HCT116 (cell line): ENCODE data around the gene ATCAY. TPM values are rescaled to one million over a fixed set of nuclear protein-coding genes. Genes with fewer than 3 reads are reported as not detected.

ENCODE experiments used
- ATAC-seq: fragments of 200-7000 bp; cut with Tn5 transposase; 2 replicates; pipeline ENCODE4 v1.9.1; 2020; ENCODE audit warnings: mild to moderate bottlenecking, moderate library complexity
- BruUV-seq: library from RNA; stranded (reverse); fragments of 400-500 nt; replicated peaks from 2 replicates; lab custom pipeline; 2021; lab: Mats Ljungman, UMichigan
- CTCF ChIA-PET: fragments of 300-600 bp; sonication (Branson Sonifier 250); formaldehyde crosslinking; loops from one replicate; lab custom pipeline; 2021; ENCODE audit warnings: antibody characterized with exemption; lab: Charles Lee
- POLR2A ChIA-PET: fragments of 300-600, 350-600 bp; sonication (Branson Sonifier 250); formaldehyde crosslinking; loops from one replicate; lab custom pipeline; 2021; ENCODE audit warnings: antibody characterized with exemption; lab: Charles Lee
- RAD21 ChIA-PET, 2 experiments: fragments of 300-600 bp; sonication (Branson Sonifier 250); formaldehyde crosslinking; loops; one replicate each; lab custom pipeline; 2023; ENCODE audit warnings: low total read pairs in 2 of 2; ENCODE audit not compliant: uncharacterized antibody in 2 of 2, unreplicated experiment in 2 of 2, low non-redundant PET in 1 of 2; lab: Charles Lee
- DNase-seq: peaks from one replicate; pipeline ENCODE4 v3.0.0-alpha.2; 2010; ENCODE audit warnings: low read depth, low spot score
- H2AFZ ChIP-seq: fragments of 200-600 bp; shearing (Covaris generic), sonication (generic); 2 replicates; pipeline ENCODE4 v1.6.1; 2017; ENCODE audit warnings: low read depth, mixed run types, mixed read lengths, antibody characterized with exemption, low read length; ENCODE audit not compliant: poor library complexity, severe bottlenecking
- H3K27ac ChIP-seq: 2 replicates; pipeline ENCODE4 v1.5.1; 2012; ENCODE audit warnings: low read depth, low read length
- H3K27me3 ChIP-seq: fragments of 200-600 bp; sonication (generic); 2 replicates; pipeline ENCODE4 v1.6.1; 2016; ENCODE audit warnings: mixed run types, low read length, mixed read lengths; ENCODE audit not compliant: insufficient read depth
- H3K36me3 ChIP-seq, 2 experiments: fragments of 200-500 bp in 1 of 2; fragments of 200-600 bp in 1 of 2; sonication (Bioruptor generic) in 1 of 2; sonication (generic) in 1 of 2; 2 replicates each; pipeline versions ENCODE4 v1.5.1 to v1.6.1; 2014 to 2016; ENCODE audit warnings: low read length in 2 of 2, inconsistent platforms in 1 of 2, mixed read lengths in 1 of 2, mixed run types in 1 of 2; ENCODE audit not compliant: insufficient read depth in 2 of 2, control insufficient read depth in 1 of 2
- H3K4me1 ChIP-seq, 2 experiments: fragments of 200-600 bp in 1 of 2; sonication (generic) in 1 of 2; 2 replicates each; pipeline versions ENCODE4 v1.5.1 to v1.6.1; 2012 to 2017; ENCODE audit warnings: low read length in 2 of 2, inconsistent platforms in 1 of 2, mild to moderate bottlenecking in 1 of 2, mixed read lengths in 1 of 2, mixed run types in 1 of 2, moderate library complexity in 1 of 2; ENCODE audit not compliant: insufficient read depth in 2 of 2, control insufficient read depth in 1 of 2
- H3K4me2 ChIP-seq: fragments of 200-600 bp; sonication (generic); 2 replicates; pipeline ENCODE4 v1.6.1; 2017; ENCODE audit warnings: mixed run types, low read length, mixed read lengths
- H3K4me3 ChIP-seq, 2 experiments: fragments of 200-600 bp in 1 of 2; sonication (generic) in 1 of 2; replicated peaks in 1 of 2; 2 replicates each; pipeline ENCODE4 v1.5.1; 2011 to 2016; ENCODE audit warnings: low read length in 2 of 2, control low read depth in 1 of 2, low read depth in 1 of 2, mild to moderate bottlenecking in 1 of 2, mixed read lengths in 1 of 2, mixed run types in 1 of 2
- H3K79me2 ChIP-seq: fragments of 200-600 bp; sonication (generic); 2 replicates; pipeline ENCODE4 v1.6.1; 2017; ENCODE audit warnings: mild to moderate bottlenecking, mixed run types, low read length, moderate library complexity, mixed read lengths; ENCODE audit not compliant: insufficient read depth
- H3K9ac ChIP-seq: fragments of 200-600 bp; sonication (generic); 2 replicates; pipeline ENCODE4 v1.6.1; 2016; ENCODE audit warnings: low read length, mixed read lengths
- H3K9me2 ChIP-seq: fragments of 200-600 bp; sonication (generic), shearing (Covaris generic); 2 replicates; pipeline ENCODE4 v1.6.1; 2017; ENCODE audit warnings: mixed run types, mild to moderate bottlenecking, moderate library complexity; ENCODE audit not compliant: insufficient read depth
- H3K9me3 ChIP-seq, 2 experiments: fragments of 200-500 bp in 1 of 2; fragments of 200-600 bp in 1 of 2; sonication (Bioruptor generic) in 1 of 2; sonication (generic) in 1 of 2; 2 replicates each; pipeline ENCODE4 v1.6.1; 2014 to 2017; ENCODE audit warnings: low read length in 2 of 2, mixed read lengths in 2 of 2, inconsistent platforms in 1 of 2, low read depth in 1 of 2, mild to moderate bottlenecking in 1 of 2, mixed run types in 1 of 2, moderate library complexity in 1 of 2; ENCODE audit not compliant: control insufficient read depth in 1 of 2, insufficient read depth in 1 of 2
- H4K20me1 ChIP-seq: fragments of 200-600 bp; sonication (generic), shearing (Covaris generic); 2 replicates; pipeline ENCODE4 v1.6.1; 2017; ENCODE audit warnings: mixed run types, mild to moderate bottlenecking, moderate library complexity; ENCODE audit not compliant: insufficient read depth
- ATF3 ChIP-seq: IDR thresholded peaks from 2 replicates; pipeline ENCODE4 v1.6.1; 2012
- CBX3 ChIP-seq: IDR thresholded peaks from 2 replicates; pipeline ENCODE4 v1.6.1; 2012; ENCODE audit warnings: low read depth
- CEBPB ChIP-seq: IDR thresholded peaks from 2 replicates; pipeline ENCODE4 v1.6.1; 2012; ENCODE audit warnings: low read depth
- CTCF ChIP-seq, 3 experiments: fragments of 200-600 bp in 1 of 3; sonication (generic) in 1 of 3; IDR thresholded peaks in 2 of 3; conservative IDR thresholded peaks in 1 of 3; 2 replicates each; pipeline ENCODE4 v1.5.1; 2012 to 2017; ENCODE audit warnings: low read depth in 2 of 3, low read length in 2 of 3, antibody characterized with exemption in 1 of 3, borderline replicate concordance in 1 of 3, control low read depth in 1 of 3, mild to moderate bottlenecking in 1 of 3, mixed read lengths in 1 of 3, mixed run types in 1 of 3, moderate library complexity in 1 of 3; ENCODE audit not compliant: insufficient read depth in 1 of 3
- EGR1 ChIP-seq: IDR thresholded peaks from 2 replicates; pipeline ENCODE4 v1.6.1; 2012; ENCODE audit warnings: low read depth
- ELF1 ChIP-seq: IDR thresholded peaks from 2 replicates; pipeline ENCODE4 v1.6.1; 2012; ENCODE audit warnings: low read depth, borderline replicate concordance
- EZH2 ChIP-seq: fragments of 200-600 bp; sonication (generic); IDR thresholded peaks from 2 replicates; pipeline ENCODE4 v1.6.1; 2017; ENCODE audit warnings: antibody characterized with exemption, mixed run types
- JUND ChIP-seq: IDR thresholded peaks from 2 replicates; pipeline ENCODE4 v1.6.1; 2012
- MAX ChIP-seq: IDR thresholded peaks from 2 replicates; pipeline ENCODE4 v1.6.1; 2012
- POLR2A ChIP-seq: IDR thresholded peaks from 2 replicates; pipeline ENCODE4 v1.7.0; 2011; ENCODE audit warnings: borderline replicate concordance; ENCODE audit not compliant: insufficient read depth, insufficient read length; ENCODE audit errors: extremely low read depth
- RAD21 ChIP-seq: IDR thresholded peaks from 2 replicates; pipeline ENCODE4 v1.6.1; 2012; ENCODE audit warnings: low read depth, mild to moderate bottlenecking
- SIN3A ChIP-seq: IDR thresholded peaks from 2 replicates; pipeline ENCODE4 v1.6.1; 2012; ENCODE audit warnings: low read depth
- SRF ChIP-seq: IDR thresholded peaks from 2 replicates; pipeline ENCODE4 v1.6.1; 2012; ENCODE audit warnings: low read depth
- TCF7L2 ChIP-seq: IDR thresholded peaks from 2 replicates; pipeline ENCODE4 v1.7.0; 2011; ENCODE audit warnings: borderline replicate concordance, inconsistent platforms; ENCODE audit not compliant: insufficient read depth, insufficient read length; ENCODE audit errors: extremely low read depth
- YY1 ChIP-seq: IDR thresholded peaks from 2 replicates; pipeline ENCODE4 v1.6.1; 2011; ENCODE audit warnings: low read length, low read depth, moderate library complexity, mild to moderate bottlenecking; ENCODE audit not compliant: insufficient replicate concordance; ENCODE audit errors: extremely low read depth
- ZBTB33 ChIP-seq: IDR thresholded peaks from 2 replicates; pipeline ENCODE4 v1.6.1; 2011; ENCODE audit warnings: mild to moderate bottlenecking, low read length, moderate library complexity; ENCODE audit not compliant: insufficient replicate concordance; ENCODE audit errors: extremely low read depth
- ZFX ChIP-seq: fragments of 450-650 bp; IDR thresholded peaks from 2 replicates; pipeline ENCODE4 v1.6.1; 2017
- intact Hi-C: fragments of 100-400 bp; cut with micrococcal nuclease; formaldehyde crosslinking; loops from 2 replicates; pipeline ENCODE4 v1.10.0; 2022
- total RNA-seq: library from RNA; stranded (reverse); gene quantifications from one replicate; pipeline ENCODE4 v1.2.1, GENCODE V29; 2021; ENCODE audit not compliant: unreplicated experiment

Gene ATCAY
- total RNA-seq, 1 experiment from 2014 or later = not detected

GRCh38 chr19:3860499-3860898 lies 20.0 kb upstream of the ATCAY start:
- Histone ChIP-seq H3K4me3 (no peak overlapping the region), H3K27ac (no peak overlapping the region), H3K9ac (no peak overlapping the region), H3K79me2 (no peaks in the 10 kb centered on the region), H3K4me2 (no peak overlapping the region), H3K9me3 (no peaks in the 10 kb centered on the region), H3K4me1 (peaks cover 0 to 1% of the 10 kb centered on the region in 2 experiments; a peak in 1 of 4 replicates), H3K36me3 (no peaks in the 10 kb centered on the region), H2AFZ (no peak overlapping the region), H3K9me2 (no peaks in the 10 kb centered on the region), H4K20me1 (no peaks in the 10 kb centered on the region), H3K27me3 (no peaks in the 10 kb centered on the region)
- ChIA-PET CTCF (no interaction called here), RAD21 (no interaction called here), POLR2A (no interaction called here)
- no peak for TF ChIP-seq ATF3
- TF ChIP-seq MAX = no peak
- TF ChIP-seq EGR1 = no peak
- no peak for TF ChIP-seq SIN3A
- no peak for TF ChIP-seq POLR2A
- no peak for TF ChIP-seq SRF
- TF ChIP-seq CEBPB = no peak
- TF ChIP-seq YY1 = no peak
- TF ChIP-seq RAD21 = no peak
- no peak for DNase-seq
- no TSS peak for BruUV-seq
- ATAC-seq = no peak
- intact Hi-C loops = no loop called here

- H3K9ac ChIP-seq = no peak overlapping the region
- RAD21 ChIA-PET = no interaction called here
- intact Hi-C loops = no loop called here
- no peaks in the 10 kb centered on the region for H3K9me2 ChIP-seq
- H3K4me2 ChIP-seq = no peak overlapping the region
- H3K27ac ChIP-seq = no peak overlapping the region
- POLR2A ChIA-PET = no interaction called here
- H3K4me3 ChIP-seq = no peak overlapping the region
- H2AFZ ChIP-seq = no peak overlapping the region
- H3K36me3 ChIP-seq = no peaks in the 10 kb centered on the region
- CTCF ChIA-PET = interaction anchor here (0.9 kb wide), 1 partner anchor 11 kb away, joined by 3 read pairs; no protein-coding TSS in a partner anchor
- DNase-seq (no peak), ATAC-seq (no peak)
- peaks cover 3% of the 10 kb centered on the region; the same call in 1 of the 2 replicates for H3K27me3 ChIP-seq
- no peaks in the 10 kb centered on the region for H4K20me1 ChIP-seq
- H3K9me3 ChIP-seq = no peaks in the 10 kb centered on the region
- H3K4me1 ChIP-seq = no peaks in the 10 kb centered on the region
- BruUV-seq = no TSS peak
- no peaks in the 10 kb centered on the region for H3K79me2 ChIP-seq
- TF ChIP-seq ZFX (no peak), POLR2A (no peak), ELF1 (no peak), CBX3 (no peak), TCF7L2 (no peak), ZBTB33 (no peak), EZH2 (no peak), CTCF (IDR thresholded peaks at IDR 0.05 in 2 of 3, conservative IDR thresholded peaks at IDR 0.05 in 1 of 3; ENCODE audit: borderline replicate concordance in 1 of 3, insufficient read depth in 1 of 3, low read depth in 2 of 3, low read length in 2 of 3) (no peak), YY1 (no peak), JUND (no peak), EGR1 (no peak)
Measured at GRCh38 chr19:3862826-3863500, 17.5 kb upstream of the ATCAY start.
